ENCODE results near the gene TYW5.

Gene TYW5, protein sequence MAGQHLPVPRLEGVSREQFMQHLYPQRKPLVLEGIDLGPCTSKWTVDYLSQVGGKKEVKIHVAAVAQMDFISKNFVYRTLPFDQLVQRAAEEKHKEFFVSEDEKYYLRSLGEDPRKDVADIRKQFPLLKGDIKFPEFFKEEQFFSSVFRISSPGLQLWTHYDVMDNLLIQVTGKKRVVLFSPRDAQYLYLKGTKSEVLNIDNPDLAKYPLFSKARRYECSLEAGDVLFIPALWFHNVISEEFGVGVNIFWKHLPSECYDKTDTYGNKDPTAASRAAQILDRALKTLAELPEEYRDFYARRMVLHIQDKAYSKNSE

DNA sequence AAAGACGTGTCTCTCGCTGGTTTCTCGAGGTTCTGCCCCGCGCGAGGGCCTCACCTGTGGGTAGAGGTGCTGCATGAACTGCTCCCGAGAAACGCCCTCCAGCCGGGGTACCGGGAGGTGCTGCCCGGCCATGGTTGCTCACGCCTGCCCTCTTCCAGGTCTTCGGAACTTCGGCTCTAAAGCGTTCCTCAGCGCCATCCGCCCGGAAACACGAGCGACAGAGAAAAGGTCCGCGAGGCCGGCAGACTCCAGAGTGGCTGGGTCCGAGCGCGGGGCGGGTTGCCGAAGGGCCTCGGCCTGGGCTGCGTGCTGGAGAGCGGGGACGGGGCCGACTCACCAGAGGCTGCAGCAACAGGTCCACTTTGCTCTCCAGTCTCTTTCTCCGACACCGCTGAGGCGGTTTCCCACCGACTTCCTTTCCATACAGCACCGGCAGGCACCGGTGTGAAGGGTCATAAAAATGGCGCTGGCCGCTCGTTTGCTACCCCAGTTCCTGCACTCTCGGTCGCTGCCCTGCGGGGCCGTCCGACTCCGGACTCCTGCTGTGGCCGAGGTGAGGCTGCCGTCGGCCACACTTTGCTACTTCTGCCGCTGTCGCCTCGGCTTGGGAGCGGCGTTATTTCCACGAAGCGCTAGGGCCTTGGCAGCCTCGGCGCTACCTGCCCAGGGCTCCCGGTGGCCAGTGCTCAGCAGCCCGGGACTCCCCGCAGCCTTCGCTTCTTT is at the start of gene TYW5, which contains the start of gene MAIP1:
TSS of gene TYW5 (minus strand) at position 153 of the 723 bp plus-strand sequence. CDS start at position 132, 21 bp downstream.
TSS of gene MAIP1 (plus strand) at position 244 of the 723 bp plus-strand sequence. CDS start at position 461, 217 bp downstream.
- DNase-seq: peak; percentile 93

DNA sequence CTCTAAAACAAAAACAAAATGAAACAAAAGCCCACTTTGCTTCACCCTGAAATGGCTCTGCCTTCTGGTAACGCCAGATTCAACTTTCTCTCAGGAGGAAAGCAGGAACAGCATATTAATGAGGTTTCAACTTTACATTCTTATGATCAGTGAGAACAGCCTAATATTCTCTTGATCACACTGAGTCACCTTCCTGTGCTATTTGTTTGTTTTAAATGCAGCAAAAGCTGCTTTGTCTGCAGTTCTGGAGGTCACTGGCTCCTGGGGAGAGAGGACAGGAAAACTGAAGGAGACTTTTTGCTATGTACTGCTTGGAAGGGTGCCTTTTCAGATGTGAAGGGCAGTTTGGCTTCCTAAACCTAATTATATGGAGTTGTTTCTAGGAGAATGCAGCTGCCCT is 48.2 kb upstream of the TYW5 start:
- DNase-seq: no peak

DNA sequence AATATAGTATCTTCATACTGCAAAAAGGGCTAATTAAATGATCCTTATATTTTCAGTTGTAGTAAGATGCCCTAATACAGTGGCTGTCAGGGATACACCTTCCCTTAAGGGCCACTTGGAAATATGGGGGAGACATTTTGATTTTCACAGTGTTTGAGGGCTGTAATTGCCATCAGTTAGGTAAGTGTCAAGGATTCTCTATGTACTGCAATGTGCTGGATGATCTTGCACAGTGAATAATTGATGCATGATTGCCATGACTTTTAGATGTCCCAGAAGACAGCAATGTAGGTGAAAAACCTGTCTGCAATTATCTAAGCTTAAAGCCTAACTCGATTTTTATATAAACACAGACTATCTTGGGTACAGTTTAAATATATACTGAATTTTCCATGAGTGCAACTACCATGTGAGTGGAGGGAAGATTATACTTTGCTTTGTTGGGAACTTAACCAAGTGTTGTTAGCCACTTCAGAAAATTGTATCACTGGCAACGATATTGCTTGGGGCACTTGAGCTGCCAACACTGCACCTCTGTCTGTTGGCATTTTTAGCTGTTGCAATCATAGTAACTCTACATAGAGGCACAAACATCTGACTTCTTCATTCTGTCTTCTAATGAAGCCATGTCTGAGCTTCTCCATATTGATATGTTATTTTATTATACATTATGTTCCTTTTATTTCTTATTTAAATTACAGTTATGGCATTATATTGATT is 45.3 kb upstream of the TYW5 start:
- DNase-seq: no peak

DNA sequence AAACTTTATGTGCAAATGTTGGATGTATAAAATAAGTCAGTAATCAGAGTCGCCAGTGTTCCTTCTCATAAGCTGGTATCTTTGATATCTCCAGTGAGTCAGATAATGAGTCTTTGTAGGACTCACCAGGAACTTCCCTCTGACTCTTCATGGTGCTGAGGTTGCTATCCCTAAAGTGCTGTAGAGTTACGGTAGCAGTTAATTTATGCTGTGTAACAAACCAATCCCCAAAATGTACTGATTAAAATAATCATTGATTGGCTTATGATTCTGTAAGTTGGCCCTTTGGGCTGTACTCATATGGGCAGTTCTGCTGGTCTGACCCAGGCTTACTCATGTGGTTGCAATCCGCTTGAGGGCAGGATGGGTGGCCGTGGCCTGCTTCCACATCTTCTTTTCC is 43.9 kb upstream of the TYW5 start:
- DNase-seq: no peak

DNA sequence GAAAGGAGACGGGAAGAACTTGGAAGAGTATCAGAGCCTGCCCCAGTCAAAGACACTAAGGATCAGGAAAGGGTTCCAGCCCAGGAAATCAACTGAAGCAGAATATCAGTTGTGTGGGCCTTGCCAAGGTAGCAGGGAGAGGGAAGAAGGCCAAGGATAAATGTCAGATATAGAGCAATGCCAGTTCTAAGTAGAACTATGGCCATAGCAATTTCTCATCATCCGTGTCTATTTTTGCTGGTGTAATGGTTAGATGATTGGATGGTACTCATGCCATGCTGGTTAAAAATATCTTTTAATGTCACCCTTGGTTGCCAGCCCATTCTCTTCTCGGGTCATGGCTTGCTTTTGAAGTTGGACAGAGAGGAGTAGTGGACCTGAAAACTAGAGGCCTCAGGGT is 42.0 kb upstream of the TYW5 start:
- DNase-seq: no peak

DNA sequence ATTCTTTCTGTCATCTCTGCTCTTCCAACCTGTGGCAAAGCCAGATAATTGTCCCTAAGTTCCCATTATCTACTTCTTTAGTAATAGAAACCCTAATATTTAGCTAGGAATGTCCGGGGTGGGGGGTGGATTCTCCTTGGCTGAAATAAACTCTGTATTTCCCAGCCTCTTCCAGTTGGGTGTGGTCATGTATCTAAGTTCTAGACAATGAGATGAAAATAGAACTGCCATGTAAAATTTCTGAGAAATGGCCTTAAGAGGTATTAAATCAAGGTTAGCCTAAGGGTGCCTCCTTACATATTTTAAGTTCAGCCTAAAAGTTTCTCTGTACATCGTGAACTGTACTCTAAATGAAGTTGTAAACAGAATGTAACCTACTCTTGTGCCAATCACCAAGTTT is 39.6 kb upstream of the TYW5 start:
- DNase-seq: no peak

DNA sequence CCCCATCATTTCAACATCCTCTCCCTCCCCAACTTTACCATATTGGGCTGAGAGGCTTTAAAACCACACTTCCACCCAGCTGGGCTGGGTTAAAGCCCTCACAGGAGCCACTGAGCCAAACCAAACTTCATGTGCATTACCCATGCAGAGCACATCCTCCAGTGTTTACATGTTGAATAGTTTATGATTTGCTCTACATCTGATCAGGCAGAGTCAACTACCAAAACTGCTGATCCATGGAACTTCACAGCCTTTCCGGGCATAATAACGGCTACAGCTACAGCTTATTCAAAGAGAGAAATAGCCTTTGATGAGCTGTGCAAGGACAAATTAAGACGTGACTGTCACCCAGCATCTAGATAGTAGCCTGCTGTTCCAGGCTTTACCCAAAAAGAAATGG is 39.1 kb upstream of the TYW5 start:
- DNase-seq: no peak

DNA sequence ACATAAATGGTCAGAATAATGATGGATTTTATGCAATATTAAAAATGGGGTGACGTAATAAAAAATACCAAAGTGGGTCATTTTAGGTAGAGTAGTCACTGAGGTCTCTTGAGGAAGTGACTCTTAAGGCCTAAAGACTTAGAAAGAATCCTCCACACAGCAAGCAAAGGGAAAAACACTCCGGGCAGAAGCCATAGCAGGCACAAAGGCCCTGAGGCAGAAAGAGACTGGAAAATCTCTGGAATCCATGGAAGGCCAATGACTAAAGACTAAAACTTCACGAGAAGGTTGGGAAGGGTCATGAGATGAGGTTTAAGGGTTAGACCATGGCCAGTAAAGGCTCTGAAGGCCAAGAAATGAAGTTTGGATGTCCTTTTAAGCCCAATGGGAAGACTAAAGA is 37.0 kb upstream of the TYW5 start:
- DNase-seq: no peak

DNA sequence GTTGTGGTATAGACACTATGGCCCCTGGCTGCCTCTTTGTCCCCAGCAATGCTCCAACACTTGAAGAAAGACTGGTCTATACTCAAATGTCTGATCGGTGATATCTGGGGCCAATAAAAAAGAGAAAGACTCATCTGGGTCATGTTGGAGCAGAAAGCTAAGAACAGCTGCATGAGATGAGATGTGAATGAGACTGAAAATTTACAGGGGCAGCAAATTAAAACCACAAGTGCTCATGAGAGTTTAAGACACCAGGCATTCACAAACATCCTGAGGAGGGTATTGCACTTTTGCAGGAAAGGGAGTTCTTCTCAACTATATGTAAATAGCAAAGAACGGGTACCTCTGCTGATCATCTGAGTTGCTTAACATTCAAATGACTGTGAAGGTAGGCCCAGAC is 36.4 kb upstream of the TYW5 start:
- DNase-seq: no peak

DNA sequence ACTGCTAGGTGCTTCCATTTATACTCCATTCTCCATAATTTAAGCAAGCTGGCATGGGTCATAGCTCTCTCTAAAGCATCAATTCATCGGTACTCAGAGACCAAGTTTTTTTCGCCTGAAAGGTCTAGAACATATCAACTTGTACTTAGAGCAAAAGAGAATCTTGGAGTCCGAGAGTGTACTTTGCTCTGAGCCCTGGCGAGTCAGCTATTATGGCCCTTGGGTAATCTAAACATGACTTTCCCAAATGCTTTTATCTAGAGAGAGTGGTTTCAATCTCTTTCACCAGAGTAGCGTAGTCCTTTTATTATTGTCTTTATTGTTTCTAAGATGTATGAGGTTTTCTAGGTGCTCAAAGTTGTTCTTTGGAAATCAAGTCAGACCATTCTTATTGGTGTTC is 34.5 kb upstream of the TYW5 start:
- no peak for DNase-seq

DNA sequence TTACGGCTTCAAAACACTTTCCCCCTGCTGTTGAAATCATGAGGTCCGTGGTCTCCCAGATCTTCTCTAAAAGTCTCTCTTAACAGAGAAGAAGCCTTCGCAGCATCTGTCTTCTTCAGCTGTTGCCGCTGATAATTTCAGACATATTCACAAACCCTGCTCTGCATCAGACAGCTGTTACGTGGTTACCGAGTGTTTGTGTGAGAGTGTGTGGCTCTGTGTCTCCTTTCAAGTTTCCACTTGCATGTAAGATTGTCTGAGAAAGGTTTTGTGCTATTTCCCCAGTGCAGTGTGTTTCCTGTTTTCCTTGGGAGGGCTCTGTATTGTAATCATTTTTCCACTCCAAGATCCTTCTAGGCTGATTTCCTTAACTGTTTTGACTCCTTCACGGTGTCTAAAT is 32.9 kb upstream of the TYW5 start:
- DNase-seq: no peak

DNA sequence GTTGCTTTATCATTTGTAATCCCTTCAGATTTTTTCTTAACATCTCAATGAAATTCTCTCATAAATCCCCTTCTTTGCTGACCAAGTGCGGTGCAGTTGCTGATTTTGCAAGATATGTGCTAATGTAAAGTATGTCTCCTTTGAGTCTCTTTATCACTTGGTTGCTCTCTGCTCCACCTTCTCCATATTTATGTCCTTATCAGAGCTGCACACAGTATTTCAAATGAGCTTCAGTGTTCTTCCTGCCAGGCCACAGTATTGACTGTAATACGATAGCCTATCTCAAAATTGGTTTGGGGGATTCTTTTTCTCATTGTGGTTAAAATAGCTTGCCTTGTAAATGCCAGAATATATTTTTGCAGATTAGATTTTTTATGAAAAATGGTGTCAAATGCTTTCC is 32.3 kb upstream of the TYW5 start:
- DNase-seq: no peak

DNA sequence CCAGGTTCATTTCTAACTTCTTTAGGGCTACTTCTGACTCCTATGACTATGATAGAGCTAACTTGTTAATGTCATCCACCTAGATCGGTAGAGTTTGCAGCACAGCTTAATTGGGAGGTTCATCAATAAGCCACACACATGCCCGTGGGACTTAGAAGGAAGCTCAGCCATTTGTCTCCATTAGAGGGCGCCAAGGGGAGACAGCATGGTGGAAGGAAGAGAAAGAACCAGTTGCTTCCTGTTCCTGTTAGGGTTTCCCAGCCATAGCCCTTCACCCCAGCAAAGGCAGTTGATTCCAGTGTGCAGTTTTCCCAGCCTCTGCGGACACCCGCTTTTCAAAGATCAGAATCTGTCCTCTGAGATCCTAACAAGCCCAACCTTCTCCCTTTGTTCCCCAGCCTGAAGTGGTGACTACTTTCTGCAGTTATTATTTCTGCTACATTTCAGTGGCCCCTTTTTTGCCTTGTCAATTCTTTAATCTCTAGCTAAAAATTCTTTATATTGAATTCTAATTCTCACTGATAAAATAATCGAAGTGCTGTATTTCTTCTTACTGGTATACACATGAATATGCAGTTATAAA is 30.4 kb upstream of the TYW5 start:
- peak; percentile 75 for DNase-seq

DNA sequence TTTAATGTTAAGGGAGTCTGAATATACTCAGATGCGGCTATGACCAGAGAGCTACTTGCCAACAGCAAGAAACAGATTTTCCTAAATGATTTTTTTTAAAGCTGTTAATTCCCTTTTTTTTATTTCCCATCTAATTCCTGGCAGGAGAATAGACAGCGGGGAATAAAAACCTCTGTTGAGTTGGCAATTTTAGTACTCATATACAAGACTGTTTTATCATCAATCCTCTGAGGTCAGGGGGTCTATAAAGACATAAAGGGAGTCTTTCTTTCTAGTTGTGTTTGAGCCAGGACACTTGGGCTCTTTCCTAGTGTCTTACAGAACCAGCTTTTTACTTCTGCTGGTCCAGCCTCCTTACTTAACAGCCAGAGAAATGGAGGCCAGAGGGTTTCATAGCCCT is 29.5 kb upstream of the TYW5 start:
- no peak for DNase-seq

DNA sequence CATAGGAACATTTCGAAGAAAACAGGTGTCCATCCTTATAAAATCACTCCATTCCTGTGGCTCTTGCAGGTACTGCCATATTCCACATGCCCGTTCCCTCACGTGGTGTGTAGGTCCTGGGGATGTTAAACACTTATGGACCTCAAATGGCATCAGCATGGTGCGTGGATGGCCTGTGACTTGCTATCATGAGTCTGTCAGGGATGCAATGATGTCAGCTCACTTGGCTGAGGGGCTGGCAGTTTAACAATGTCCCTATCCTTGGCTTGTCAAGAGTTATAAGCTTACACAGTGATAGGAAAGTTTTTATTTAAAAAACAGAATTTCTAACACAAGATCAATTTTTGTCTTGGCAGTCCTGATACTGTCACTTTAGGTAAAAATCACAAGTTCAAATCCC is 28.9 kb upstream of the TYW5 start:
- DNase-seq: no peak

DNA sequence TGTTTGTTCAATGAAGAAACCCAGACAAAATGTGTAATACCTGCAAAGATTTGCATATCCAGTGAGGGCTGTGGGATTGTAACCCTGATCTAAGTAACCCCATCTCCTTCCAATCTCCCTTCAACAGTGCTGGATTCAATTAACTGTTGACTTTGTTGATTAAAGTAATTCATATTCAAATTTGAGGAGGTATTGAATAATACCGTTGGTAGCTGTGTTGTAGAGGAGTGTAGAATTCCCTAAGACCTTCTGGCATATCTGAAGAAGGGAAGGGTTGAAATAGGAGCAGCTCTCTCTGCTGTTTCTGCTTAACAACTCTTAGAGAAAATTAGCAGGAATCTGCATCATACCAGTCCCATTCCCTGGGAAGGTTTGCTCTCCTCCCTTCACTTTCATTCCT is 28.2 kb upstream of the TYW5 start:
- DNase-seq: no peak

DNA sequence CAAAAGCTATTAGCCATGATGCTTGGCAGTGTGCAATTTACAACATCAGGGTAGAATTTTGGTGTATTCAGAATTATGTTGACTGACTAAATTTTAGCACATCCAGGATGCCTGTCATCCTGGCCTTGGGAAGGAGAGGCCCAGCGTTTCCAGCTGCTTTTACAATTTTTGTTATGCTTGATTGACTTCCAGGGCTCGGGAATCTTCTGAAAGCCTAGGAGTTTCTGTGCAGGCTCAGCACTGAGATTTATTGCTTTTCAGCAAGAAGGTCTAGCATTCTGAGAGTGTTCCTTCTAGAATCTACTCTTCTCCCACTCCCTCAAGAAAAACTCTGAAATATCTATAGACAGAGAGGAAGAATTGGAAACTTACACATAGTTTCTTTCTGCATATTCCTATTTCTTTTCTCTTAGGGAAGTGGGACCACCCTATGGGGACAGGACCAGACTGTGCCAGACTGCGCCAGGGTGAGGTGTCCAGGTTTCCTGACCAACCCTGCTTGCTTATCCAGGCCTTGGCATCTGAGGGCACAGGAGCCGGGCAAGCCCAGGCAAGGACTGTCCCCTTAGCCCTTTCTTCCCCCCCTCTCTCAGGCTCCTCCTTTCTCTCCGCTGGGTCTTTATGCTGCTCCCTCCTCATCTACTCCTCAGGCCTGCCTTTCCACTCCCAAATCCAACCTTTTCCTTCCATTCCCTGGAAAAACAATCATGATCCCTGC is 27.0 kb upstream of the TYW5 start:
- DNase-seq: no peak

DNA sequence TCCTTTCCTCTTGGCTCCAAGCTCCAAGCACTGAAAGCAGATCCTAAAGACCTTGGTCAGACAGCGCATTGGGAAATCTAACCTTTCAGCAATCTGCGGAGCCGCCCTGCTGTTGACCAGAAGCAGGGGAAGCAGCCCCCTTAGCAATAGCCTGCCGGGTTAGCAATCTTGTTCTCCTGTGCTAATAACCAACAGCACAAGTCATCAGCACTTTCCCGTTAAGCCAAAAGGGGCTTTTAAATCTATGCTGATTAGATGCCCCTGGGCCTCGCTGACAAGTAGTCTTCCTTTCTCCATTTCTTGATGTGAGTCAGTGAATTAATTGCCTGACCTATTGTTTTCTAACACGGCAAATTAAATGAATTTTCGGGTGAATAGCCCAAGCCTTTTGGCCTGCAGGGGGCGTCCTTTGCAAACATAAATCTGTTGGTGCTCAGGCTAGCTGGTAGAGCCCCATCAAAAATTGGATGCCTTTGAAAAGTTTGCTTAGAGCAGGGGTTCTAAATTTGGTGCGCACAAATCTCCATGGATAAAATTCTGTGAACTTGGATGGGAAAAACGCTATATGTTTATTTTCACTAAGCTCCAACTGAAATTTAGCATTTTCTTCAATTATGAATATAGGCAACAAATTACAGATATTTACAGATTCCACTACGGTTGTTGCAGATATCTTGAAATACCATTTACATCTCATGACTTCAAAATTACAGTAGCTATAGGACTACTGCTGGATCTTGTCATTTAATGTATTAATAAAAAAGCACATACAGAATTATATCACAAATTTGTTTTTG is 24.7 kb upstream of the TYW5 start:
- DNase-seq: peak; percentile 94

DNA sequence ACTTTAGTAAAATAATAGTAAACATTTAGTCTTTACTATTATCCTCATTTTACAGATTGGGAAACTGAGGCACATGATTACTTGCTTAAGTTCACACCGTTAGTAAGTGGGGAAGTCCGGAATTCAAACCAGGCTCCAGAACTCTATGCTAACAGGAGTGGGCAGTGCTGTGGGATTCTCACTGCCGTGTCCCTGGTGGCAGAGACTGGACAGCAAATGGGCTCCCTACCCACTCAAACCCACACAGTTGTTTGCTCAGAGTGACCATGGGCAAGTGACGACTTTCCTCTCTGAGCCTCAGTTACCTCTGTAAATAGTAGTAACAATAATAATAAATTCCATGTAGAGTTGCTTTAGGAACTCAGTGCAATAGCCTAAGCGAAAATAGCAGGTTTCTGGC is 24.1 kb upstream of the TYW5 start:
- no peak for DNase-seq

DNA sequence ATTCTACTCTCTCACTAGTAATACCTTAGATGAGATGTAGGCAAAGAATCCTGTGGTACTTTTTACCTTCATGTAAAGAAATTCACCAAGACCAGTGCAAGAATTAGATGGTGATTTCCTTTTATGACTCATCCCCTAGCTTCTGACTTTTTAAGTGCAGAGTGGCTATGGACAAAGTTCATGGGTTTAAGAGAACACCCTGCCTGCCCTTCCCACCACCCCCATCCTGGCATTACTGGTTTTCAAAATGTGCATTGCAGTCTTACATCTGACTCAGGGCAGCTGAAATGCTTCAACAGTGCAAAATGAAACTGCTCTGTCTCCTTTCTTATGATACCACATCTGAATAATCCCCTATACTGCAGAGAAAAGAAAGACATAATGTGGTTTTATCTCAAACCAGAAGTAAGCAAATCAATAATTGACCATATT is 22.7 kb upstream of the TYW5 start:
- no peak for DNase-seq

DNA sequence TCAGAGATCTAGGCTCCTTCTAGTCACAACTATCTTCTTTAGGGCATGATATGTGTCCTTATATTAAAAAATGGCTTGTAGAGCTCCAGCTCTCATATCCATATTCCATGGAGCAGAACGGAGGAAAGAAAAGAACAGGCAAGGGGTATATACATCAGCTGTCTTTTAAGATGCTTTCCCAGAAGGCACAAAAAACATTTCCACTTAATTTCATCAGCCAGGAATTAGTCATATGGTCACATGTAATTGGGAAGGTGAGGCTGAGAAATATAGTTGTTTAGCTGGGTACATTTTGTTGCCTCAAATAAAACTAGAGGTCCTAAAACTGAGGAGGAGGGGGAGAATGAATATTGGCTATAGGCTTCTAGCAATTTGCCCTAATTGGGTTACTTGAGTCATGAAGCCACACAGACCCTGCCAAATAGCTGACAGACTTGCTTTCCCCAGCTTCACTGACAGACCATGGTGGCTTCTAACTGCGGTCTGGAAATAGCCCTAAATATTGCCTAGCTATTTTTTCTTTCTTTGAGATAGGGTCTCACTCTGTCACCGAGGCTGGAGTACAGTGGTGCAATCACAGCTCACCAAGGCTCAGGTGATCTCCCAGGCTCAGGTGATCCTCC is 20.1 kb upstream of the TYW5 start:
- DNase-seq: no peak

All from activated effector memory CD4-positive, alpha-beta T cell treated with anti-CD3 and anti-CD28 coated beads, Interleukin-2, amount 50 U/mL, for 16 hours (primary cell).